Kidney epithelial cell (primary cell): ENCODE data around the gene GRIK2. TPM values are rescaled to one million over a fixed set of nuclear protein-coding genes. Genes with fewer than 3 reads are reported as not detected.
A peak's percentile ranks its signal among the peaks of the same experiment; 100 is the strongest.

Experiments
- DNase-seq: peaks from one replicate; pipeline ENCODE4 v3.0.0-alpha.2; 2010; ENCODE audit warnings: low read depth
- H3K27me3 ChIP-seq: 2 replicates; pipeline ENCODE4 v1.6.0; 2011; ENCODE audit warnings: low read length; ENCODE audit not compliant: control insufficient read depth, insufficient read depth
- H3K36me3 ChIP-seq: 2 replicates; pipeline ENCODE4 v1.5.1; 2011; ENCODE audit warnings: low read length; ENCODE audit not compliant: control insufficient read depth, insufficient read depth
- H3K4me3 ChIP-seq: 2 replicates; pipeline ENCODE4 v1.5.1; 2011; ENCODE audit warnings: low read depth, mild to moderate bottlenecking, control low read depth, low read length
- CTCF ChIP-seq: IDR thresholded peaks from 2 replicates; pipeline ENCODE4 v1.5.1; 2011; ENCODE audit warnings: mild to moderate bottlenecking, moderate library complexity, low read length, control low read depth, inconsistent platforms; ENCODE audit not compliant: insufficient read depth, poor library complexity, severe bottlenecking
- total RNA-seq: library from RNA; depleted of rRNA; stranded (reverse); fragments of >200 nt; gene quantifications from 2 replicates; pipeline ENCODE4 v1.2.3, GENCODE V29; 2015

GRIK2 gene
- total RNA-seq, 1 donor from 2014 or later, result 0.13 TPM

- Histone ChIP-seq H3K4me3 (peak overlapping the region; percentile 27), H3K27me3 (peaks cover 41% of the 10 kb centered on the region), H3K36me3 (no peaks in the 10 kb centered on the region)
- TF ChIP-seq CTCF, result no peak
- no peak for DNase-seq
Measured at GRCh38 chr6:101401792-101402621, 8.5 kb downstream of the GRIK2 start.

- no peaks in the 10 kb centered on the region for H3K36me3 ChIP-seq
- H3K27me3 ChIP-seq, result peaks cover 41% of the 10 kb centered on the region
- DNase-seq, result no peak
- TF ChIP-seq CTCF, result no peak
- H3K4me3 ChIP-seq, result peak overlapping the region; percentile 27
Measured at GRCh38 chr6:101402622-101403031, 9.1 kb downstream of the GRIK2 start.

- Histone ChIP-seq H3K4me3 (no peak overlapping the region), H3K27me3 (peaks cover 41% of the 10 kb centered on the region), H3K36me3 (no peaks in the 10 kb centered on the region)
- no peak for DNase-seq
- TF ChIP-seq CTCF, result no peak
Measured at GRCh38 chr6:101403216-101403945, 9.9 kb downstream of the GRIK2 start.

GRCh38 chr6:101404775-101405174 is 11.3 kb downstream of the GRIK2 start:
- Histone ChIP-seq H3K27me3 (peaks cover 28% of the 10 kb centered on the region), H3K36me3 (no peaks in the 10 kb centered on the region), H3K4me3 (no peak overlapping the region)
- DNase-seq, result no peak
- no peak for TF ChIP-seq CTCF

GRCh38 chr6:101413773-101414172 is 20.3 kb downstream of the GRIK2 start:
- H3K27me3 ChIP-seq, result no peaks in the 10 kb centered on the region
- no peaks in the 10 kb centered on the region for H3K36me3 ChIP-seq
- H3K4me3 ChIP-seq, result no peak overlapping the region
- DNase-seq, result no peak
- TF ChIP-seq CTCF, result no peak
